Measurements from ENCODE around the gene MMRN2. TPM values are rescaled to one million over a fixed set of nuclear protein-coding genes. Genes with fewer than 3 reads are reported as not detected.
"Not testable (repeated sequence)": the region's sequence is repeated elsewhere in the genome, so short reads cannot be mapped to it uniquely, and the experiment has no call there.

Gene MMRN2
- total RNA-seq, 1 experiment from 2014 or later: 1.4 TPM

GRCh38 chr10:86979977-86980448 lies 22.6 kb upstream of the MMRN2 start:
- H3K27me3 Mint-ChIP-seq (ENCODE audit: insufficient read depth, unreplicated experiment): no peaks in the 10 kb centered on the region
- TF ChIP-seq CTCF (IDR thresholded peaks at IDR 0.05; ENCODE audit: unreplicated experiment): no peak
- no peaks in the 10 kb centered on the region for H3K36me3 Mint-ChIP-seq (ENCODE audit: insufficient read depth, unreplicated experiment)
- H3K27ac Mint-ChIP-seq (ENCODE audit: low read depth, unreplicated experiment): peak overlapping the region; percentile 57
- CTCF ChIA-PET: interaction anchor here (0.5 kb wide), 1 partner anchor 756 kb away, joined by 3 read pairs; no protein-coding TSS in a partner anchor
- H3K9me3 Mint-ChIP-seq (ENCODE audit: unreplicated experiment): no peaks in the 10 kb centered on the region
- H3K4me1 Mint-ChIP-seq (ENCODE audit: insufficient read depth, unreplicated experiment): peaks cover 13% of the 10 kb centered on the region
- peak; percentile 36 for DNase-seq (ENCODE audit: unreplicated experiment)
- intact Hi-C loops (cut with micrococcal nuclease): no loop called here
- BruUV-seq (replicated peaks): no TSS peak
- H3K4me3 Mint-ChIP-seq (ENCODE audit: unreplicated experiment): no peak overlapping the region
- POLR2A ChIA-PET: interaction anchor here (0.8 to 1.8 kb wide), 4 partner anchors 11 to 21 kb away, joined by 3 to 7 read pairs (median 4); partner anchors contain the start of genes ADIRF and SNCG

GRCh38 chr10:86979296-86979818 lies 21.9 kb upstream of the MMRN2 start:
- DNase-seq (ENCODE audit: unreplicated experiment): peak; percentile 52
- no peak overlapping the region for H3K4me3 Mint-ChIP-seq (ENCODE audit: unreplicated experiment)
- BruUV-seq (replicated peaks): no TSS peak
- CTCF ChIA-PET: no interaction called here
- no peak for TF ChIP-seq CTCF (IDR thresholded peaks at IDR 0.05; ENCODE audit: unreplicated experiment)
- H3K27ac Mint-ChIP-seq (ENCODE audit: low read depth, unreplicated experiment): peak overlapping the region; percentile 57
- H3K36me3 Mint-ChIP-seq (ENCODE audit: insufficient read depth, unreplicated experiment): no peaks in the 10 kb centered on the region
- H3K4me1 Mint-ChIP-seq (ENCODE audit: insufficient read depth, unreplicated experiment): peaks cover 18% of the 10 kb centered on the region
- intact Hi-C loops (cut with micrococcal nuclease): no loop called here
- H3K27me3 Mint-ChIP-seq (ENCODE audit: insufficient read depth, unreplicated experiment): no peaks in the 10 kb centered on the region
- POLR2A ChIA-PET: interaction anchor here (0.7 to 0.9 kb wide), 4 partner anchors 10 to 21 kb away, joined by 3 to 5 read pairs (median 4); partner anchors contain the start of genes ADIRF and SNCG
- no peaks in the 10 kb centered on the region for H3K9me3 Mint-ChIP-seq (ENCODE audit: unreplicated experiment)

- Mint-ChIP-seq H3K27ac (ENCODE audit: low read depth, unreplicated experiment) (peak overlapping the region; percentile 16), H3K4me1 (ENCODE audit: insufficient read depth, unreplicated experiment) (peaks cover 21% of the 10 kb centered on the region)
- DNase-seq (ENCODE audit: unreplicated experiment): peak; percentile 30
- BruUV-seq (replicated peaks); H3K36me3 Mint-ChIP-seq (ENCODE audit: insufficient read depth, unreplicated experiment); H3K27me3 Mint-ChIP-seq (ENCODE audit: insufficient read depth, unreplicated experiment); intact Hi-C loops (cut with micrococcal nuclease); H3K4me3 Mint-ChIP-seq (ENCODE audit: unreplicated experiment); H3K9me3 Mint-ChIP-seq (ENCODE audit: unreplicated experiment): not testable (repeated sequence)
- POLR2A ChIA-PET: interaction anchor here (0.6 to 0.7 kb wide), 2 partner anchors 19 to 336 kb away, joined by 3 read pairs; no protein-coding TSS in a partner anchor
- CTCF ChIA-PET: interaction anchor here (0.6 kb wide), 1 partner anchor 558 kb away, joined by 4 read pairs; no protein-coding TSS in a partner anchor
Observed at GRCh38 chr10:86978457-86978856, 21.0 kb upstream of the MMRN2 start.

GRCh38 chr10:86976362-86977056 lies 19.1 kb upstream of the MMRN2 start:
- no TSS peak for BruUV-seq (replicated peaks)
- no peak overlapping the region for H3K4me3 Mint-ChIP-seq (ENCODE audit: unreplicated experiment)

More at GRCh38 chr10:86976362-86977056, 19.1 kb upstream of the MMRN2 start:
- ChIA-PET CTCF (interaction anchor here (0.6 kb wide), 1 partner anchor 266 kb away, joined by 4 read pairs; no protein-coding TSS in a partner anchor), POLR2A (interaction anchor here (0.6 to 1.2 kb wide), 4 partner anchors 8 to 72 kb away, joined by 3 read pairs; partner anchors contain the start of gene ADIRF)
- Mint-ChIP-seq H3K27me3 (ENCODE audit: insufficient read depth, unreplicated experiment) (no peaks in the 10 kb centered on the region), H3K4me1 (ENCODE audit: insufficient read depth, unreplicated experiment) (peaks cover 35% of the 10 kb centered on the region), H3K27ac (ENCODE audit: low read depth, unreplicated experiment) (no peak overlapping the region), H3K36me3 (ENCODE audit: insufficient read depth, unreplicated experiment) (peaks cover 5% of the 10 kb centered on the region), H3K9me3 (ENCODE audit: unreplicated experiment) (no peaks in the 10 kb centered on the region)
- TF ChIP-seq CTCF (IDR thresholded peaks at IDR 0.05; ENCODE audit: unreplicated experiment): no peak
- no peak for DNase-seq (ENCODE audit: unreplicated experiment)
- intact Hi-C loops (cut with micrococcal nuclease): no loop called here

Data from MCF 10A (cell line).